ENCODE data around the gene NUCB2.

Gene NUCB2

GRCh38 chr11:17343907-17344306 lies 67.4 kb downstream of the NUCB2 start:
- Histone ChIP-seq H3K27ac (no peak overlapping the region), H3K27me3 (ENCODE audit: control insufficient read depth, insufficient read depth, low read length) (no peaks in the 10 kb centered on the region), H3K9ac (no peak overlapping the region), H3K9me3 (ENCODE audit: control insufficient read depth, low read length) (no peaks in the 10 kb centered on the region), H2AFZ (no peak overlapping the region), H3K79me2 (no peaks in the 10 kb centered on the region), H3K4me3 (ENCODE audit: low read depth, low read length) (no peak overlapping the region), H3K36me3 (ENCODE audit: control insufficient read depth, insufficient read depth, low read length) (no peaks in the 10 kb centered on the region), H3K4me1 (no peaks in the 10 kb centered on the region), H3K4me2 (ENCODE audit: low read length) (no peak overlapping the region)
- no peak for TF ChIP-seq CTCF (IDR thresholded peaks at IDR 0.05)

- Histone ChIP-seq H3K4me3 (ENCODE audit: low read depth, low read length) (no peak overlapping the region), H3K36me3 (ENCODE audit: control insufficient read depth, insufficient read depth, low read length) (no peaks in the 10 kb centered on the region), H3K79me2 (no peaks in the 10 kb centered on the region), H3K9ac (no peak overlapping the region), H3K9me3 (ENCODE audit: control insufficient read depth, low read length) (no peaks in the 10 kb centered on the region), H3K27me3 (ENCODE audit: control insufficient read depth, insufficient read depth, low read length) (no peaks in the 10 kb centered on the region), H3K4me1 (no peaks in the 10 kb centered on the region), H2AFZ (no peak overlapping the region), H3K27ac (no peak overlapping the region), H3K4me2 (ENCODE audit: low read length) (no peak overlapping the region)
- TF ChIP-seq CTCF (IDR thresholded peaks at IDR 0.05), result no peak
Measured at GRCh38 chr11:17347676-17348075, 71.1 kb downstream of the NUCB2 start.

GRCh38 chr11:17350455-17351171 lies 74.1 kb downstream of the NUCB2 start:
- H3K4me1 ChIP-seq, result no peaks in the 10 kb centered on the region

GRCh38 chr11:17351172-17351509 lies 74.6 kb downstream of the NUCB2 start:
- H3K9ac ChIP-seq, result no peak overlapping the region

More at GRCh38 chr11:17350455-17351171, 74.1 kb downstream of the NUCB2 start:
- Histone ChIP-seq H2AFZ (no peak overlapping the region), H3K9ac (no peak overlapping the region), H3K79me2 (no peaks in the 10 kb centered on the region), H3K36me3 (ENCODE audit: control insufficient read depth, insufficient read depth, low read length) (no peaks in the 10 kb centered on the region), H3K4me3 (ENCODE audit: low read depth, low read length) (no peak overlapping the region), H3K27me3 (ENCODE audit: control insufficient read depth, insufficient read depth, low read length) (no peaks in the 10 kb centered on the region), H3K27ac (no peak overlapping the region), H3K9me3 (ENCODE audit: control insufficient read depth, low read length) (no peaks in the 10 kb centered on the region), H3K4me2 (ENCODE audit: low read length) (no peak overlapping the region)
- TF ChIP-seq CTCF (IDR thresholded peaks at IDR 0.05), result no peak

More at GRCh38 chr11:17351172-17351509, 74.6 kb downstream of the NUCB2 start:
- no peaks in the 10 kb centered on the region for H3K79me2 ChIP-seq
- H3K4me2 ChIP-seq (ENCODE audit: low read length), result peak overlapping the region; percentile 92
- H3K4me3 ChIP-seq (ENCODE audit: low read depth, low read length), result peak overlapping the region; percentile 53
- H2AFZ ChIP-seq, result no peak overlapping the region
- H3K9me3 ChIP-seq (ENCODE audit: control insufficient read depth, low read length), result no peaks in the 10 kb centered on the region
- no peaks in the 10 kb centered on the region for H3K4me1 ChIP-seq
- H3K36me3 ChIP-seq (ENCODE audit: control insufficient read depth, insufficient read depth, low read length), result no peaks in the 10 kb centered on the region
- H3K27ac ChIP-seq, result no peak overlapping the region
- H3K27me3 ChIP-seq (ENCODE audit: control insufficient read depth, insufficient read depth, low read length), result no peaks in the 10 kb centered on the region
- no peak for TF ChIP-seq CTCF (IDR thresholded peaks at IDR 0.05)

Measured in parathyroid adenoma (tissue), 2 donors.